SK-N-SH (cell line): ENCODE results near the gene IL7R. TPM values are rescaled to one million over a fixed set of nuclear protein-coding genes. Genes with fewer than 3 reads are reported as not detected.

Experiments
- CTCF ChIA-PET: fragments of 300-600, 350-600 bp; formaldehyde crosslinking; extraction: SDS; loops from one replicate; lab custom pipeline; 2021; lab: Yijun Ruan, JAX
- POLR2A ChIA-PET: fragments of 350-600 bp; sonication (Branson Sonifier 250); formaldehyde crosslinking; extraction: SDS; loops from one replicate; lab custom pipeline; 2020; ENCODE audit warnings: antibody characterized with exemption, inconsistent platforms; lab: Yijun Ruan, JAX
- DNase-seq: peaks from one replicate; pipeline ENCODE4 v3.0.0; 2012
- H2AFZ ChIP-seq: fragments of 200-600 bp; sonication (generic); 2 replicates; pipeline ENCODE4 v1.8.1; 2016; ENCODE audit warnings: antibody characterized with exemption, mild to moderate bottlenecking, low read depth
- H3F3A ChIP-seq: fragments of 200-600 bp; sonication (generic); replicated peaks from 2 replicates; pipeline ENCODE3; 2016; ENCODE audit warnings: antibody characterized with exemption, mild to moderate bottlenecking; ENCODE audit not compliant: insufficient read depth
- H3K27ac ChIP-seq, 2 experiments: fragments of 200-500 bp in 1 of 2; fragments of 200-600 bp in 1 of 2; sonication (Bioruptor generic) in 1 of 2; sonication (generic), shearing (Covaris generic) in 1 of 2; 2 replicates each; pipeline versions ENCODE4 v1.5.1 to v1.6.1; 2014 to 2016; ENCODE audit warnings: low read depth in 2 of 2, inconsistent platforms in 1 of 2, low read length in 1 of 2, mild to moderate bottlenecking in 1 of 2, mixed read lengths in 1 of 2
- H3K27me3 ChIP-seq: fragments of 200-600 bp; sonication (generic), shearing (Covaris generic); 2 replicates; pipeline ENCODE4 v1.6.1; 2016; ENCODE audit warnings: mixed run types; ENCODE audit not compliant: insufficient read depth
- H3K36me3 ChIP-seq, 2 experiments: fragments of 200-500 bp in 1 of 2; fragments of 200-600 bp in 1 of 2; sonication (Bioruptor generic) in 1 of 2; sonication (generic) in 1 of 2; replicated peaks in 1 of 2; 2 replicates each; pipeline versions ENCODE3 to v1.5.1; 2014 to 2016; ENCODE audit warnings: low read length in 1 of 2, mild to moderate bottlenecking in 1 of 2; ENCODE audit not compliant: insufficient read depth in 2 of 2, control insufficient read depth in 1 of 2
- H3K4me1 ChIP-seq, 2 experiments: fragments of 200-500 bp in 1 of 2; fragments of 200-600 bp in 1 of 2; sonication (Bioruptor generic) in 1 of 2; sonication (generic), shearing (Covaris generic) in 1 of 2; 2 replicates each; pipeline versions ENCODE4 v1.5.1 to v1.6.1; 2014 to 2016; ENCODE audit warnings: low read depth in 1 of 2, low read length in 1 of 2, mixed run types in 1 of 2; ENCODE audit not compliant: insufficient read depth in 2 of 2, control insufficient read depth in 1 of 2
- H3K4me2 ChIP-seq: fragments of 200-600 bp; sonication (generic), shearing (Covaris generic); 2 replicates; pipeline ENCODE4 v1.6.1; 2017; ENCODE audit warnings: mixed run types
- H3K4me3 ChIP-seq, 2 experiments: fragments of 200-500 bp in 1 of 2; fragments of 200-600 bp in 1 of 2; sonication (Bioruptor generic) in 1 of 2; sonication (generic), shearing (Covaris generic) in 1 of 2; 2 replicates each; pipeline versions ENCODE4 v1.5.1 to v1.8.1; 2014 to 2016; ENCODE audit warnings: low read depth in 2 of 2, inconsistent platforms in 1 of 2, low read length in 1 of 2, mild to moderate bottlenecking in 1 of 2, mixed read lengths in 1 of 2, moderate library complexity in 1 of 2
- H3K79me2 ChIP-seq: fragments of 200-600 bp; sonication (generic); 2 replicates; pipeline ENCODE4 v1.8.1; 2017; ENCODE audit warnings: mild to moderate bottlenecking; ENCODE audit not compliant: insufficient read depth
- H3K9ac ChIP-seq: fragments of 200-600 bp; sonication (generic); 2 replicates; pipeline ENCODE4 v1.6.1; 2017; ENCODE audit warnings: mixed run types
- H3K9me2 ChIP-seq: fragments of 200-600 bp; sonication (generic); 2 replicates; pipeline ENCODE4 v1.6.1; 2017; ENCODE audit warnings: mixed run types
- H3K9me3 ChIP-seq: fragments of 200-600 bp; sonication (generic); 2 replicates; pipeline ENCODE4 v1.6.1; 2017; ENCODE audit warnings: mixed run types, mild to moderate bottlenecking, moderate library complexity
- H4K20me1 ChIP-seq: fragments of 200-600 bp; sonication (generic); 2 replicates; pipeline ENCODE4 v1.6.1; 2017; ENCODE audit warnings: mild to moderate bottlenecking, mixed run types; ENCODE audit not compliant: insufficient read depth
- EP300 ChIP-seq, 2 experiments: IDR thresholded peaks; 2 replicates each; pipeline versions ENCODE4 v1.4.0 to v1.6.1; 2012; ENCODE audit warnings: borderline replicate concordance in 1 of 2, low read depth in 1 of 2, low read length in 1 of 2
- FOSL2 ChIP-seq: IDR thresholded peaks from 2 replicates; pipeline ENCODE4 v1.4.0; 2012; ENCODE audit warnings: low read depth, mild to moderate bottlenecking, moderate library complexity, borderline replicate concordance
- GATA2 ChIP-seq: sonication (generic); formaldehyde crosslinking; IDR thresholded peaks from 2 replicates; pipeline ENCODE4 v1.5.0; 2020; ENCODE audit warnings: mild to moderate bottlenecking, missing genetic modification reagents
- IRF3 ChIP-seq: fragments of 150-350 bp; IDR thresholded peaks from 2 replicates; pipeline ENCODE4 v1.6.1; 2016; ENCODE audit warnings: mild to moderate bottlenecking, low read depth, low read length
- JUND ChIP-seq: IDR thresholded peaks from 2 replicates; pipeline ENCODE4 v1.4.0; 2012
- POLR2AphosphoS5 ChIP-seq: IDR thresholded peaks from 2 replicates; pipeline ENCODE4 v1.6.1; 2012; ENCODE audit warnings: low read depth, low read length
- RAD21 ChIP-seq: IDR thresholded peaks from 2 replicates; pipeline ENCODE4 v1.6.1; 2012; ENCODE audit warnings: mild to moderate bottlenecking, low read length
- RCOR1 ChIP-seq: fragments of 150-350 bp; IDR thresholded peaks from 2 replicates; pipeline ENCODE4 v1.6.1; 2017; ENCODE audit warnings: antibody characterized with exemption, low read length
- RFX5 ChIP-seq: IDR thresholded peaks from 2 replicates; pipeline ENCODE4 v1.6.1; 2012; ENCODE audit warnings: mild to moderate bottlenecking, improper control_type of control experiment, low read length
- RXRA ChIP-seq: IDR thresholded peaks from 2 replicates; pipeline ENCODE4 v1.4.0; 2012; ENCODE audit warnings: low read depth, mild to moderate bottlenecking, borderline replicate concordance
- TEAD4 ChIP-seq: IDR thresholded peaks from 2 replicates; pipeline ENCODE4 v1.4.0; 2012; ENCODE audit warnings: mild to moderate bottlenecking, borderline replicate concordance; ENCODE audit not compliant: insufficient read depth
- USF1 ChIP-seq: IDR thresholded peaks from 2 replicates; pipeline ENCODE4 v1.4.0; 2012; ENCODE audit warnings: low read depth, borderline replicate concordance
- YY1 ChIP-seq: IDR thresholded peaks from 2 replicates; pipeline ENCODE4 v1.4.0; 2012; ENCODE audit warnings: low read depth, mild to moderate bottlenecking
- WGBS: methylation state at CpG from one replicate; pipeline ENCODE4 v1.1.6; 2017; ENCODE audit warnings: low lambda C conversion rate; 5-methylcytosine and 5-hydroxymethylcytosine counted together
- polyA plus RNA-seq, 3 experiments: library from polyadenylated mRNA; depleted of rRNA; stranded (reverse); fragments of >200 nt; gene quantifications; 2 replicates each; pipeline ENCODE4 v1.2.3, GENCODE V29; 2012
- TF ChIP-seq, protein P1 (sequence below): IDR thresholded peaks from 2 replicates; pipeline ENCODE4 v1.6.1; 2012; ENCODE audit warnings: mild to moderate bottlenecking, low read depth, low read length, moderate library complexity

IL7R gene
- polyA plus RNA-seq, 1 of the 3 experiments (the other 2 are of a cell fraction): 3.0 TPM

DNA sequence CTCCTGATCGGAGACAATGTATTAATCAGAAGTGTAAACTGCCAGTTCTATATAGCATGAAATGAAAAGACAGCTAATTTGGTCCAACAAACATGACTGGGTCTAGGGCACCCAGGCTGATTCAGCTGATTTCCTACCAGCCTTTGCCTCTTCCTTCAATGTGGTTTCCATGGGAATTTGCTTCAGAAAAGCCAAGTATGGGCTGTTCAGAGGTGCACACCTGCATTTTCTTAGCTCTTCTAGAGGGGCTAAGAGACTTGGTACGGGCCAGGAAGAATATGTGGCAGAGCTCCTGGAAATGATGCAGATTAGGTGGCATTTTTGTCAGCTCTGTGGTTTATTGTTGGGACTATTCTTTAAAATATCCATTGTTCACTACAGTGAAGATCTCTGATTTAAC lies 22.4 kb downstream of the IL7R start:
- Histone ChIP-seq H3K27me3 (no peaks in the 10 kb centered on the region), H3K4me3 (no peak overlapping the region), H3K4me2 (no peak overlapping the region), H3K9ac (no peak overlapping the region), H3K36me3 (no peaks in the 10 kb centered on the region), H3K27ac (no peak overlapping the region), H3F3A (no peaks in the 10 kb centered on the region), H3K79me2 (no peaks in the 10 kb centered on the region), H3K9me3 (no peaks in the 10 kb centered on the region), H4K20me1 (no peaks in the 10 kb centered on the region), H3K4me1 (0 out of 4 replicates have a peak, but pooled peaks cover 0 to 6% of the 10 kb centered on the region in 2 experiments), H3K9me2 (no peaks in the 10 kb centered on the region), H2AFZ (no peak overlapping the region)
- 74% methylated on average over 2 of the region's 2 CpGs for WGBS
- DNase-seq: no peak
- ChIA-PET CTCF (no interaction called here), POLR2A (no interaction called here)
- TF ChIP-seq RFX5 (no peak), RCOR1 (no peak), IRF3 (no peak), GATA2 (CRISPR knock-in tag) (no peak), FOSL2 (no peak), EP300 (IDR thresholded peaks at IDR 0.05; ENCODE audit: borderline replicate concordance in 1 of 2, low read depth in 1 of 2, low read length in 1 of 2) (no peak), RXRA (no peak), USF1 (no peak), JUND (no peak), YY1 (no peak), RAD21 (no peak), POLR2AphosphoS5 (no peak), TEAD4 (no peak)
- TF ChIP-seq, protein P1, sequence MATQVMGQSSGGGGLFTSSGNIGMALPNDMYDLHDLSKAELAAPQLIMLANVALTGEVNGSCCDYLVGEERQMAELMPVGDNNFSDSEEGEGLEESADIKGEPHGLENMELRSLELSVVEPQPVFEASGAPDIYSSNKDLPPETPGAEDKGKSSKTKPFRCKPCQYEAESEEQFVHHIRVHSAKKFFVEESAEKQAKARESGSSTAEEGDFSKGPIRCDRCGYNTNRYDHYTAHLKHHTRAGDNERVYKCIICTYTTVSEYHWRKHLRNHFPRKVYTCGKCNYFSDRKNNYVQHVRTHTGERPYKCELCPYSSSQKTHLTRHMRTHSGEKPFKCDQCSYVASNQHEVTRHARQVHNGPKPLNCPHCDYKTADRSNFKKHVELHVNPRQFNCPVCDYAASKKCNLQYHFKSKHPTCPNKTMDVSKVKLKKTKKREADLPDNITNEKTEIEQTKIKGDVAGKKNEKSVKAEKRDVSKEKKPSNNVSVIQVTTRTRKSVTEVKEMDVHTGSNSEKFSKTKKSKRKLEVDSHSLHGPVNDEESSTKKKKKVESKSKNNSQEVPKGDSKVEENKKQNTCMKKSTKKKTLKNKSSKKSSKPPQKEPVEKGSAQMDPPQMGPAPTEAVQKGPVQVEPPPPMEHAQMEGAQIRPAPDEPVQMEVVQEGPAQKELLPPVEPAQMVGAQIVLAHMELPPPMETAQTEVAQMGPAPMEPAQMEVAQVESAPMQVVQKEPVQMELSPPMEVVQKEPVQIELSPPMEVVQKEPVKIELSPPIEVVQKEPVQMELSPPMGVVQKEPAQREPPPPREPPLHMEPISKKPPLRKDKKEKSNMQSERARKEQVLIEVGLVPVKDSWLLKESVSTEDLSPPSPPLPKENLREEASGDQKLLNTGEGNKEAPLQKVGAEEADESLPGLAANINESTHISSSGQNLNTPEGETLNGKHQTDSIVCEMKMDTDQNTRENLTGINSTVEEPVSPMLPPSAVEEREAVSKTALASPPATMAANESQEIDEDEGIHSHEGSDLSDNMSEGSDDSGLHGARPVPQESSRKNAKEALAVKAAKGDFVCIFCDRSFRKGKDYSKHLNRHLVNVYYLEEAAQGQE: no peak
